Lower lobe of right lung (tissue), 2 donors: Measurements from ENCODE around the gene RPS23. TPM values are rescaled to one million over a fixed set of nuclear protein-coding genes. Genes with fewer than 3 reads are reported as not detected.

ENCODE experiments used
- ATAC-seq, 2 donors: fragments of 200-7000 bp; cut with Tn5 transposase; one replicate each; pipeline ENCODE4 v1.9.1; 2020 to 2022; ENCODE audit warnings: mild to moderate bottlenecking in 2 of 2, moderate library complexity in 2 of 2
- DNase-seq: peaks from one replicate; pipeline ENCODE4 v3.0.0-alpha.2; 2020
- H3K27ac ChIP-seq: fragments of 200-600 bp; one replicate; pipeline ENCODE4 v1.8.0; 2022
- H3K27me3 ChIP-seq: fragments of 200-600 bp; one replicate; pipeline ENCODE4 v1.8.0; 2022; ENCODE audit warnings: low read depth
- H3K36me3 ChIP-seq: fragments of 200-600 bp; one replicate; pipeline ENCODE4 v1.8.0; 2022; ENCODE audit warnings: mild to moderate bottlenecking
- H3K4me1 ChIP-seq: fragments of 200-600 bp; one replicate; pipeline ENCODE4 v1.8.0; 2022
- H3K4me3 ChIP-seq: fragments of 200-600 bp; one replicate; pipeline ENCODE4 v1.8.0; 2022; ENCODE audit warnings: mild to moderate bottlenecking
- H3K9me3 ChIP-seq: fragments of 200-600 bp; one replicate; pipeline ENCODE4 v1.8.0; 2022
- intact Hi-C: fragments of 100-400 bp; cut with DNase I; formaldehyde crosslinking; loops from one replicate; pipeline ENCODE4 v1.11.0; 2022
- total RNA-seq: library from RNA; stranded (reverse); fragmentation: NEBNext Ultra II Directional; extraction: Animal tissue kit (Norgen Biotek cat#: 25700); gene quantifications from one replicate; pipeline ENCODE4 v1.2.1, GENCODE V29; 2021
- TF ChIP-seq, protein P1 (sequence below): fragments of 200-600 bp; IDR thresholded peaks from one replicate; pipeline ENCODE4 v1.8.0; 2022; ENCODE audit warnings: antibody characterized with exemption, mild to moderate bottlenecking
- donor health status: DM: no; HTN: yes; CAD: no; lungs with severe emphysema.

The RPS23 gene
- total RNA-seq, 1 donor from 2014 or later: 1,400 TPM

DNA sequence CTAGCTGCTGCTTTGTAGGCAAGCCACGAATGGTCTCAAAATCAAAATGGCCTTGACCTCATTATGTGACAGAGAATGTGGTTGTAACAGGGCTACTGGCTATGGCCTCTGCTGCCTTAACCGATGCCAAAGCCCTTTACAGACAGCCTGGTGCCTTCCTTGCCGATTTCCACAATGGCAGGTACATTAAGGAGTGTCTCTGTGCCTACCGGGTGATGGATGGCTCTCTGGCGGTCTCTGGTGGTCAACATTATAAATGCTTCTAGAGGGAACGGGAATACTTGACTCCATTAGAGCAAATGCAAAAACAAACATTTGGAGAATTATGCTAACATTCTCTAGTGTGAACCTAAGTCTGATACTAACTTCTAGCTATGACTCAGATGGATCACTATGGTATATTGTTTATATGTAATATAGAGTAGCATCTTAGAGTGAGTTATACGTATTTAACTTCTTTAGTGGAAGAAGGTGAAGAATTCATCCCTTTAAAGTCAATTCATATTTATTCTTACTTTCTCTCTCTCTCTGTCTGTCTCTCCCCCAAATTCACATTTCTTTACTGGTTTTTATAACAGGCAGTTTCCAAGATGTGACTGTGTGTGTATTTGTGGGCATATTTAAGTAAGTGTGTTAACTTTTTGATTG is 52.5 kb downstream of the RPS23 start:
- H3K4me1 ChIP-seq: peaks cover 7% of the 10 kb centered on the region
- TF ChIP-seq, protein P1, sequence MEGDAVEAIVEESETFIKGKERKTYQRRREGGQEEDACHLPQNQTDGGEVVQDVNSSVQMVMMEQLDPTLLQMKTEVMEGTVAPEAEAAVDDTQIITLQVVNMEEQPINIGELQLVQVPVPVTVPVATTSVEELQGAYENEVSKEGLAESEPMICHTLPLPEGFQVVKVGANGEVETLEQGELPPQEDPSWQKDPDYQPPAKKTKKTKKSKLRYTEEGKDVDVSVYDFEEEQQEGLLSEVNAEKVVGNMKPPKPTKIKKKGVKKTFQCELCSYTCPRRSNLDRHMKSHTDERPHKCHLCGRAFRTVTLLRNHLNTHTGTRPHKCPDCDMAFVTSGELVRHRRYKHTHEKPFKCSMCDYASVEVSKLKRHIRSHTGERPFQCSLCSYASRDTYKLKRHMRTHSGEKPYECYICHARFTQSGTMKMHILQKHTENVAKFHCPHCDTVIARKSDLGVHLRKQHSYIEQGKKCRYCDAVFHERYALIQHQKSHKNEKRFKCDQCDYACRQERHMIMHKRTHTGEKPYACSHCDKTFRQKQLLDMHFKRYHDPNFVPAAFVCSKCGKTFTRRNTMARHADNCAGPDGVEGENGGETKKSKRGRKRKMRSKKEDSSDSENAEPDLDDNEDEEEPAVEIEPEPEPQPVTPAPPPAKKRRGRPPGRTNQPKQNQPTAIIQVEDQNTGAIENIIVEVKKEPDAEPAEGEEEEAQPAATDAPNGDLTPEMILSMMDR: peak; percentile 85
- ATAC-seq (peak; percentile 90 to 93), DNase-seq (no peak)
- no peaks in the 10 kb centered on the region for H3K9me3 ChIP-seq
- no peaks in the 10 kb centered on the region for H3K27me3 ChIP-seq
- intact Hi-C loops: no loop called here
- no peak overlapping the region for H3K27ac ChIP-seq
- no peaks in the 10 kb centered on the region for H3K36me3 ChIP-seq
- no peak overlapping the region for H3K4me3 ChIP-seq
